Endodermal cell (in vitro differentiated cells): Measurements from ENCODE around the gene TLE1. TPM values are rescaled to one million over a fixed set of nuclear protein-coding genes. Genes with fewer than 3 reads are reported as not detected.
"Not testable (repeated sequence)": the region's sequence is repeated elsewhere in the genome, so short reads cannot be mapped to it uniquely, and the experiment has no call there.

Source experiments
- DNase-seq: peaks from one replicate; pipeline ENCODE4 v3.0.0-alpha.2; 2017
- H3K27ac ChIP-seq: 2 replicates; pipeline ENCODE4 v1.5.1; 2013; ENCODE audit warnings: mild to moderate bottlenecking, low read depth, low read length, moderate library complexity
- H3K27me3 ChIP-seq: 2 replicates; pipeline ENCODE4 v1.6.1; 2013; ENCODE audit warnings: mild to moderate bottlenecking, low read length, moderate library complexity; ENCODE audit not compliant: insufficient read depth, control insufficient read depth, poor library complexity, severe bottlenecking
- H3K36me3 ChIP-seq: 2 replicates; pipeline ENCODE4 v1.7.0; 2013; ENCODE audit warnings: mild to moderate bottlenecking, low read length, moderate library complexity; ENCODE audit not compliant: control insufficient read depth, insufficient read depth
- H3K4me1 ChIP-seq: one replicate; pipeline ENCODE4 v1.7.0; 2013; ENCODE audit warnings: low read length; ENCODE audit not compliant: control insufficient read depth, insufficient read depth
- H3K4me3 ChIP-seq: 2 replicates; pipeline ENCODE4 v1.5.1; 2013; ENCODE audit warnings: mild to moderate bottlenecking, low read length, moderate library complexity
- H3K9ac ChIP-seq: 2 replicates; pipeline ENCODE4 v1.6.1; 2013; ENCODE audit warnings: mild to moderate bottlenecking, low read length, moderate library complexity; ENCODE audit not compliant: poor library complexity, severe bottlenecking; ENCODE audit errors: extremely low read depth
- H3K9me3 ChIP-seq: 2 replicates; pipeline ENCODE4 v1.6.1; 2013; ENCODE audit warnings: mild to moderate bottlenecking, low read length, moderate library complexity; ENCODE audit not compliant: control insufficient read depth
- H3K27ac Mint-ChIP-seq: 2 replicates; pipeline ENCODE4 v1.8.0; 2020; ENCODE audit warnings: mixed read lengths
- H3K27me3 Mint-ChIP-seq: 2 replicates; pipeline ENCODE4 v1.8.0; 2021; ENCODE audit warnings: mild to moderate bottlenecking, mixed read lengths; ENCODE audit not compliant: insufficient read depth
- H3K36me3 Mint-ChIP-seq: 2 replicates; pipeline ENCODE4 v1.8.0; 2020; ENCODE audit warnings: low read depth, mixed read lengths
- H3K4me1 Mint-ChIP-seq: 2 replicates; pipeline ENCODE4 v1.8.0; 2020; ENCODE audit warnings: mixed read lengths
- H3K4me3 Mint-ChIP-seq: 2 replicates; pipeline ENCODE4 v1.8.0; 2020; ENCODE audit warnings: mild to moderate bottlenecking, moderate library complexity, mixed read lengths
- H3K9me3 Mint-ChIP-seq: 2 replicates; pipeline ENCODE4 v1.8.0; 2020; ENCODE audit warnings: mild to moderate bottlenecking, mixed read lengths
- CTCF ChIP-seq: fragments of 200-600 bp; sonication (generic); conservative IDR thresholded peaks from 2 replicates; pipeline ENCODE4 v1.5.0; 2021; ENCODE audit warnings: antibody characterized with exemption, mild to moderate bottlenecking
- WGBS, 2 experiments: methylation state at CpG; one replicate each; pipeline versions ENCODE4 v1.1.5 to v1.1.7; 2013; ENCODE audit warnings: missing lambda C conversion rate in 2 of 2, mixed read lengths in 1 of 2; ENCODE audit not compliant: insufficient coverage in 1 of 2, insufficient read length in 1 of 2; 5-methylcytosine and 5-hydroxymethylcytosine counted together
- total RNA-seq, 2 donors: library from RNA; stranded (reverse); fragmentation: NEBNext Ultra II Directional in 1 of 2; extraction: Animal tissue kit (Norgen Biotek cat#: 25700) in 1 of 2; gene quantifications; 2 replicates in 1 of 2; 3 replicates in 1 of 2; pipeline ENCODE4 v1.2.1, GENCODE V29; 2021

TLE1 gene
- total RNA-seq, 2 donors from 2014 or later = 49.7 to 73.5 TPM

- peak; percentile 79 for DNase-seq
- H3K27ac Mint-ChIP-seq = peak overlapping the region; percentile 22
Observed at GRCh38 chr9:81596679-81597418, 92.5 kb downstream of the TLE1 start.

GRCh38 chr9:81595887-81596543 is 93.3 kb downstream of the TLE1 start:
- Mint-ChIP-seq H3K27me3 (peaks cover 4% of the 10 kb centered on the region), H3K36me3 (peaks cover 66% of the 10 kb centered on the region), H3K27ac (peak overlapping the region; percentile 40), H3K4me3 (peak overlapping the region; percentile 12), H3K4me1 (peaks cover 43% of the 10 kb centered on the region), H3K9me3 (no peaks in the 10 kb centered on the region)
- WGBS, 2 experiments = 38 to 65% methylated on average over 6 to 10 of the region's 10 CpGs
- H3K36me3 ChIP-seq = peaks cover 81% of the 10 kb centered on the region
- no peak overlapping the region for H3K27ac ChIP-seq
- no peaks in the 10 kb centered on the region for H3K9me3 ChIP-seq
- H3K4me3 ChIP-seq = no peak overlapping the region
- peaks cover 20% of the 10 kb centered on the region for H3K4me1 ChIP-seq
- no peak for TF ChIP-seq CTCF
- no peak overlapping the region for H3K9ac ChIP-seq
- DNase-seq = peak; percentile 86
- no peaks in the 10 kb centered on the region for H3K27me3 ChIP-seq

More at GRCh38 chr9:81596679-81597418, 92.5 kb downstream of the TLE1 start:
- no peaks in the 10 kb centered on the region for H3K9me3 ChIP-seq
- WGBS, 2 experiments = 36 to 47% methylated on average over 7 to 13 of the region's 13 CpGs
- Mint-ChIP-seq H3K27me3 (peaks cover 4% of the 10 kb centered on the region), H3K36me3 (peaks cover 62% of the 10 kb centered on the region), H3K4me1 (peaks cover 50% of the 10 kb centered on the region), H3K4me3 (peak overlapping the region; percentile 6), H3K9me3 (no peaks in the 10 kb centered on the region)
- no peak for TF ChIP-seq CTCF
- no peak overlapping the region for H3K27ac ChIP-seq
- H3K27me3 ChIP-seq = no peaks in the 10 kb centered on the region
- peaks cover 19% of the 10 kb centered on the region for H3K4me1 ChIP-seq
- H3K9ac ChIP-seq = no peak overlapping the region
- peaks cover 80% of the 10 kb centered on the region for H3K36me3 ChIP-seq
- H3K4me3 ChIP-seq = peak overlapping the region; percentile 42

GRCh38 chr9:81595293-81595692 is 94.1 kb downstream of the TLE1 start:
- not testable (repeated sequence) for H3K4me3 Mint-ChIP-seq, H3K27me3 Mint-ChIP-seq, H3K4me3 ChIP-seq, DNase-seq, H3K27ac ChIP-seq, H3K27ac Mint-ChIP-seq, H3K9me3 Mint-ChIP-seq, H3K27me3 ChIP-seq, H3K9ac ChIP-seq, H3K9me3 ChIP-seq
- Histone ChIP-seq H3K36me3 (peaks cover 81% of the 10 kb centered on the region), H3K4me1 (peaks cover 22% of the 10 kb centered on the region)
- H3K4me1 Mint-ChIP-seq = peaks cover 37% of the 10 kb centered on the region
- peaks cover 66% of the 10 kb centered on the region for H3K36me3 Mint-ChIP-seq
- WGBS, 2 experiments = 79 to 94% methylated on average over 4 to 10 of the region's 10 CpGs
